Sciatic nerve (tissue), 2 donors: ENCODE measurements around the gene DUSP22. TPM values are rescaled to one million over a fixed set of nuclear protein-coding genes. Genes with fewer than 3 reads are reported as not detected.
A peak's percentile ranks its signal among the peaks of the same experiment; 100 is the strongest.

Experiments
- ATAC-seq: fragments of 200-7000 bp; cut with Tn5 transposase; one replicate; pipeline ENCODE4 v1.9.1; 2020; ENCODE audit warnings: mild to moderate bottlenecking, moderate library complexity
- DNase-seq: peaks from one replicate; pipeline ENCODE4 v3.0.0-alpha.2; 2020; ENCODE audit warnings: low spot score
- intact Hi-C: fragments of 100-400 bp; cut with DNase I; formaldehyde crosslinking; loops from one replicate; pipeline ENCODE4 v1.14.2; 2022
- total RNA-seq: library from RNA; stranded (reverse); fragmentation: NEBNext Ultra II Directional; extraction: Animal tissue kit (Norgen Biotek cat#: 25700); gene quantifications from one replicate; pipeline ENCODE4 v1.2.1, GENCODE V29; 2021
- donor health status: DM: no; HTN: no; CAD: no.
- donor health status: DM: no; HTN: no; CAD: no.

DUSP22 gene
- total RNA-seq, 1 donor from 2014 or later: 62.2 TPM

DNA sequence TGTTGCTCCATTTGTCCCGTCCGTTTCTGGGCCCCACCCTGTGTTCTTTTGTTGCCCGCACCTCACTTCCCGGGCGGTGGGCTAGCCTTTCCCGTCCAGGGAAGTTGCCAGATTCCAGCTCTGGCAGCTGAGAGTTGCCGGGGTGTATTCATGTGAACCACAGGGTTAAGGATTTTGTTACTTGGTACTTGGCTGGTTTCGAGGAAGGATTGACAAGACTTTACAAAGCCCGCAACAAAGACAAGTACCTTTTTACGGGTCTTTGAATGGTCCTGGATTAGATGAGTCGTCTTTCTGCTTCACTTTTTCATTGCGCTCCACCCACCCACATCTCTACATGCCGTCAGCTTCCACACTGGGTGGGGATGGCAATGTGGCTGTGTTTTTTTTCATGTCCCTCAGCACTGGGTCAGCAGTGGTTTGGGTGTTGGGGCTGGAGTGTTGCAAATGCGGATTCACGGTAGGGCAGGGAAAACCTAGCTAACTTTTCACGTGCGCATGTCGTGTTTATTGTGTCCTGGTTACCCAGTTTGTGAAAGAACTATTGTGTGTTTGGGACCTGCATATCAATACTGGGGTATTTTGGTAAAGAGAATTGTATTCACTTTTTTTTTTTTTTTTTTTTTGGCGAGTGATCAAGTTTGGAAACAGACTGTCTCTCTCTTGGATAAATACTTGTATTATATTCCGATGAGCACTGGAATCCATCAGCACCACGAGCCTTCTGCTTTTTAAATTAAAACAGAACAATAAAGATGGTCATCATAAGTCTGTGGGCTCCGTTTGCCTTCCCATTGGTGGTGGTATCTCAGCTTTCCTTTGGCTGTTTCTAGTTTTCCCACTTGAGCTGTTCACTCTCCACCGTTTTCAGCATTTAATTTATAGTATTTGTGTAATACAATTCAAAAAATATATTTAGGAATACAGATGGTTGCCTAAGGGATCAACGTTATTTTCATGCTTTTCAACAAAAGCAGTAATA, 1.2 kb downstream of the DUSP22 start:
- ATAC-seq (peak; percentile 27), DNase-seq (no peak)
- intact Hi-C loops: no loop called here

DNA sequence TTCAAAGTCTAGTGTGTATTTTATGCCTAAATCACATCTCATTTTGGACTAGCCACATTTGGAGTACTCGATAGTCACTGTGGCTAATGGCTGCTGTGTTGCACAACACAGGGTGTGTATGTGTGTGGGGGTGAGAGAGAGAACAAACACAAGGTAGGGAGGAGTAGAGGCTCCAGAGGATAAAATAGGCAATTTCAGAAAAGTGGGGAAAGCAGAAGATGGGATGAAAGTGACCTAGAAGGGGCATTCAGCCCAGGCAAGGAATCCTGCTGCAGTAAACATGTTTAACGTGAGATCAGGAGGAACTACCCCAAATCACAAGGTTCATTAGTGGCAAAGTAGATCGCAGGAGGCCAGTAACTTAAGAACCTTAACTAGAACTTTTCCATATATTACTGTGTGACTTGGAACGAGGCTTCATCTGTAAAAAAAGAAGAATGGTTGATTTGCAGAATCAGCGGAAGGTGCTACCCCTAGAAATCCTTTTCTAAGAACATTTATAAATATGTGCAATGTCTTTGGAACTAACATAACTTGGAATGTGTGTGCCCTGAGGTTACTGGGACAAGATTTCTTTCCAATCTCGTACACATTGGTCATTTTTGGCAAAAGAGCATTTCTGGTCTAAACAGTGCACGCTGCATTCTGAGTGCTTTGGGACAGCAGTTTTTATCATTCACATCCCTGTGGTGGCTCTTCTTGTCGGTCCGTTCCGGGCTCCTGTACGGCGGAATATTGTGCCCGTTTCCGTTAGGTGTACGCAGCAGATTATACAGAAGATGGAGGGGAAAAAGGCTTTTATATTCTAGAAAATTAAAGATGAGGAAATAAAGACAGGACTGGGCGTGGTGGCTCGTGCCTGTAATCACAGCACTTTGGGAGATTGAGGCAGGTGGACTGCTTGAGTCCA, 2.6 kb downstream of the DUSP22 start:
- ATAC-seq: no peak
- no peak for DNase-seq
- intact Hi-C loops: no loop called here

DNA sequence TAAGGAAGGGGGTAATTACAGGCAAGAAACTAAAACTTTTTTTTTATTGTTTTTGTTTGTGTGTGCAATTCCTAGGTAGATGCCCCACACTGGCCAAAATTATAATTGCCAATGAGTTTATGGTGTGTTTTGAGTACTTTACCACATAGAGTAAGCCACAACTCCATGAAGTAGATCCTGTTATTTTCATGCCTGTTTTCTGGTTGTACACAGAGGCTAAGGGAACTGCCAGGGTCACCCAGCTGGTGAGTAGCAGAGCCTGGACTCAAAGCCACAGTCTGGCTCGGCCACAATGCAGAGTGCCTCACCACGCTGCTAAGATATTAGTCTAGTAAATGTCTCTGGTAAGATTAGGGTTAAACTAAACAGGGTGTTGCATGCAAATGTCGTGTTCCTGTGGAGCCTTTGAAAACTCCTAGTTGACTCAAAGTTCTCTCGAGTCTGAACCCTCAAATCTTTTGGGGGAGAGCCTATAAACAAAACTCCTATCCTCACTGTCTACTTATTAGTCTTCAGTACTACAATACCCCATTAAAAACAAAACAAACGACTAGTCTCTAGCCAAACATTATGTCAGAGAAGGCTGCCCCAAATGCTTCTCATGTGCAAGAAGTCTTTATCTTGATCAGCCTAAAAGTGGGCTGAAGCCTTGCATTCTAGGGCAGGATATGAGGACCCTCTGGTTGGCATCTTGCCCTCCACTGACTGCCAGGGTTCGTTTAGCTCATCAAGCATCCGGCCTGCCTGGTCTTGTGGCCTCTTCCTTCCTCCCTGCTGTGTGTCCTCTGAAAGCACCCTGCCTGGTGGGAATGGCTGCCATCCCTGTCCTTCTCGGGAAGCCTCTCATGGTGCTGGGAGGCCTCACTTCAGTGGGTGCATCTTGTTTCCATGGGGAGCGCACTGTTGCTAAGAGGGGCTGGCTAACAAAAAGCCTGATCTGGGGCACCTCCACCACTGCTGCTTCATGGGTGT, 4.2 kb downstream of the DUSP22 start:
- intact Hi-C loops: no loop called here
- no peak for ATAC-seq
- no peak for DNase-seq

DNA sequence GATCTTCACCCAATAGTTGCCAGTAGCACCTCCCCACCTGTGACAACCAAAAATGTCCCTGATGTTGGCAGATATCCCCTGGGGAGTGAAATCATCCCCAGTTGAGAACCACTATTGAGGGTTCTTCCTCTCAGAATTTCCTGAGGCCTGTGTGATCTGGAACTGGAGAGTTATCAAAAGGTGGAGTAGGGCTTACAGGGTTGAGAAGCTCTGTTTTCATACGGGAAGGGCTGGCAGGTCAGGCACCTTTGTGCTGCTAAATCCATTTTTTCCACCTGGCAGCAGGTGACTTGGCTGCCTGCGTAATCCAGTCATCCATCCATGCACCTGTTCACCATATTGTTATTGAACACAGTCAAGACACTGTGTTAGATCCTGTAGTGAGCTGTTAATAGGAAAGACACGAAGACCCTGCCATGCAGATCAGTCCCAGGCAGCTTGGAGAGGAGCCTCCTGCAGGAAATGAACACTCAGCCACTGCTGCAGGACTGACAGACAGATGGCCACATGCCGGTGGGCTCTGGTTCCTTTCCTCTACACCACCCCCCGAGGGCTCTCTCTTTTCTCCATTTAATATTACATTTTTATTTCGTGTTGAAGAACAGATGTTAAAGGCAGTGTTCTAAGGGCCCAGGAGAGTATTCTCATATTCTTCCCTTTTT, 5.4 kb downstream of the DUSP22 start:
- intact Hi-C loops: no loop called here
- no peak for ATAC-seq
- DNase-seq: no peak

- DNase-seq (no peak), ATAC-seq (peak; percentile 35)
- intact Hi-C loops: no loop called here
Observed at GRCh38 chr6:298233-299103, 6.2 kb downstream of the DUSP22 start.

DNA sequence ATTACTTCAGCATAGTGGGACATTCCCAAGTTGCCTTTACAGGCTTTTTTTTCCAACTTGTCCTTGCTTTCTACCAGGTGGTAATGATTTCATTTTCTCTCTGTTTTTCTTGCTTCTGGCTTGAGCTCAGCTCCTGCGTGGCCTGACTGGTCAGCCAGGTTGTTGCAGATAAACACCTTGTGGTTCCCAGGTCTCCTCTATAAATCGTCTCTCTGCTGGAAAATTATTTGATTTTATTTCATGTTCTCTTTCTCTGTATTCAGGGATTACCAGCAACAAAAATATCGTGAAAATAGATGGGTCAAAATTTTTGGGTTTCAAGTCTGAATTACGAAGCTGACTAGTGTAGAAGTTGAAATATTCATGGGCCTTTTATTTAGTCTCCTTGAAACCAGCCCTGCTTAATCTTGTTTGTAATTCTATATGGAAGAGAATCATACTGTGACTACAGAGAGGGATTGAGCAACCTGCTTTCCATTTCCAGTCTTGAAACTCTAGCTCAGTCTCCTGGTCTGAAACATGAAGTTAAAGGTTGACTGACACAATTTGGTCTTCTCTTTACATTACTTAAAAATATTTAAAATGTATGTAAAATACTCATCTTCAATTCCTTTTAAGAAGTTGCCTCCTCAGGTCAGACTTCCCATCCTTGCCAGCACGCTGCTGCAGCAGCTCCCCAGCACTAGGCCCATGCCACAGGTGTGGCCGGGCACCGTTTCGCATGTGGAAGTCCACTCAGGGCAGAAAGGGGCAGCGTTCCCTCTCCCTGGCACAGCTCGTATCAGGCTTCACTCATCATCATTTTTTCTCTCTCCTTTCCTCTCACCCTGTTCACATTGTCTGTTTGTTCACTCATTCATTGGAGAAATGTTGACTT, 7.1 kb downstream of the DUSP22 start:
- ATAC-seq (no peak), DNase-seq (no peak)
- intact Hi-C loops: no loop called here

DNA sequence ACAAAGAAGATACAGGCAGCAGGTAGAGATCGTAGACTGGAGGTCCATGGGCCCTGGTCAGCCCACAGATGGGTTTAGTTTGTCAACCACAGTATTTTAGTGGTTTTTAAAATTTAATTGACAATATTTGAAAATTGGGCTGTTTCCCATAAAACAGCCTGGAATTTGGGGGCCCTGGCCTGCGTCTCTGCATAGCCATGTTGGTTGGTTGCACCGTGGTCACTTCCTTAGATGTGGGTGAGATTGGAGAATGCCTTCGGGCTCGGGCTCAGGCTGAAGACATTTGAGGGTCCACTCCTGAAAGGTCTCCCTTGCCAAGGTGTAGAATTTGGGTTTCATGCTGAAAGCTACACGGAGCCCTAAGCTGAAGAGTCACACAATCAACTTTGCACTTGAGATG, 7.7 kb downstream of the DUSP22 start:
- no peak for ATAC-seq
- intact Hi-C loops: no loop called here
- DNase-seq: no peak

- intact Hi-C loops: no loop called here
- ATAC-seq (no peak), DNase-seq (no peak)
Observed at GRCh38 chr6:300494-301198, 8.4 kb downstream of the DUSP22 start.

DNA sequence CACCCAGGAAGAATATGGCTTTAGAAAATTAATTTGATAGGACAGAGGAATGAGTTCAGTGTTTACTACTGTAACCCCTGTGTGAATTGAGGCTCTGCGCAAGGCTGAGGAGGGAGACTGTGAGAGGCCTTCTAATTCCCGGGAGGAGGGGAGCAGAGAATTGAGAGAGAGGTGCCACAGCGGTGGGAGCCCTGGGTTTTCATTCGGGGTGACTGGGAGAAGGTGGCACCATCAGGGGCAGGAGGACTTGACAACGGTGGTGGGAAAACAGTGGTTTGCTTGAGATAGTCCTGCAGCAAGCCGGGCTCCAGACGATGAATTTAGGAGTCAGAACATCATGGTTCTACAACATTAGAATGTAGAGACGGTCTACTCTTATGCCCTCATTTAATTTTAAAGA, 9.2 kb downstream of the DUSP22 start:
- intact Hi-C loops: no loop called here
- DNase-seq (no peak), ATAC-seq (no peak)

DNA sequence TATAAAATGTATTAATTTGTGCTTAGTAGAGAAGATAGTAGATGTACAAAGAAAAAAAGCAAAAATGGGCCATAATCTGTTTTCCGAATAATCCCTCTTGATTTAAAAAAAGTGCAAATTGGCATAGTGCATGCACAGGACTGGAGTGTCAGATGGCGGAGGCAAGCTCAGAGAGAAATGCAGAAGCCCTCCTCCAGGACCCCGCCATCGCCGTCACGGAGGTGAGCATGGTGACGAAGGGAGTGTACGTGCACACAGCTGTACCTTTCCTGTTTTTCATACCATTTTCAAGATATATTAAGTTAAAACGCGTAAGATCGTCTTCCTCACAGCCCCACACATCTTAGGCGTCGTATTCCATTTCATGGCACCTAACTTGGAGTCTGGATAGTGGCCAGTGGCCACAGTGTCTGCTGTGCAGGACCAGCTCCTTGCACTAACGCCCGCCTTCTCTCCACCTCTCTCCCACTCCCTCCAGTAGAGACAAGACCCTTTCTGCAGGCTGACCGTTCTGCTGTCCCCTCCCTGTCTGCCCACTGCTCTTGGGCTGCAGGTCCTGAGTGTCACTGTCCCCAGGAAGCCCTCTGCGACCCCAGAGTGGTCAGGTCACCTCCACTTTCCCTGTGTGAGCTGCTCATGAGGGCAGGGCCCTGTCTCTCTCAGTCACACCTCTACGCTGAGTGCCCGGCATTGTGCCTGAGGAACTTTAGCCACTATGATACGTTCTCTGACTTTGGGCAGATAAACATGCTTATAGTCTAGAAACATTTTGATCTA, 9.8 kb downstream of the DUSP22 start:
- intact Hi-C loops: no loop called here
- no peak for ATAC-seq
- DNase-seq: no peak

- intact Hi-C loops: no loop called here
- no peak for ATAC-seq
- DNase-seq: no peak
Observed at GRCh38 chr6:302760-303159, 10.5 kb downstream of the DUSP22 start.

GRCh38 chr6:303263-303662, 11.0 kb downstream of the DUSP22 start:
- ATAC-seq (no peak), DNase-seq (no peak)
- intact Hi-C loops: no loop called here

GRCh38 chr6:303948-304558, 11.8 kb downstream of the DUSP22 start:
- ATAC-seq (no peak), DNase-seq (no peak)
- intact Hi-C loops: no loop called here

DNA sequence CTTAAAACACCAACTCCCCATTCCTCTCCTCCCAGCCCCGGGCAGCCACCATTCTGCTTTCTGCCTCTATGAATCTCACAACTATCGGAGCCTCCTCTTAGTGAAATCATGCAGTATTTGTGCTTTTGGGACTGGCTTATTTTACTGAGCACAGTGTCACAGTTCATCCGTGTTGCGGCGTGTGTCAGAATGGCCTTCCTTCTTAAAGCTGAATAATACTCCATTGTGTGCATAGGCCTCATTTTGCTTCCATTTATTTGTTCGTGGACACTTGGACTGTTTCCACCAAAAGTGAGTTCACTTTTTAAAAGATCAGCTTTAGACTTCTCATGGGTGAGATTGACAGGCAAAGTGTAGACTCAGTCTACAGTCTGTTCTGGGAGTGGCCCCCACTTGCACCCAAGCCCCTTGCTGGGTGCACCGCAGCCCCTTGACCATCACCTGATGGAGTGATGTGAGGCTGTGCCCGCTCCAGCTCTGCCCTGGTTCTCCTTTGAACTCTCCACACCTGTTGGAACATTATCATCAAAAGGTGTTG, 12.6 kb downstream of the DUSP22 start:
- ATAC-seq: no peak
- DNase-seq: no peak
- intact Hi-C loops: no loop called here
